HG03135 (cell line): Measurements from ENCODE around the gene IQSEC1.
"Not testable (repeated sequence)": the region's sequence is repeated elsewhere in the genome, so short reads cannot be mapped to it uniquely, and the experiment has no call there.

Experiments used
- ATAC-seq: cut with Tn5 transposase; IDR thresholded peaks from one replicate; pipeline ENCODE4 v1.9.1; 2021; ENCODE audit warnings: mild to moderate bottlenecking, moderate library complexity; ENCODE audit not compliant: unreplicated experiment

The IQSEC1 gene

DNA sequence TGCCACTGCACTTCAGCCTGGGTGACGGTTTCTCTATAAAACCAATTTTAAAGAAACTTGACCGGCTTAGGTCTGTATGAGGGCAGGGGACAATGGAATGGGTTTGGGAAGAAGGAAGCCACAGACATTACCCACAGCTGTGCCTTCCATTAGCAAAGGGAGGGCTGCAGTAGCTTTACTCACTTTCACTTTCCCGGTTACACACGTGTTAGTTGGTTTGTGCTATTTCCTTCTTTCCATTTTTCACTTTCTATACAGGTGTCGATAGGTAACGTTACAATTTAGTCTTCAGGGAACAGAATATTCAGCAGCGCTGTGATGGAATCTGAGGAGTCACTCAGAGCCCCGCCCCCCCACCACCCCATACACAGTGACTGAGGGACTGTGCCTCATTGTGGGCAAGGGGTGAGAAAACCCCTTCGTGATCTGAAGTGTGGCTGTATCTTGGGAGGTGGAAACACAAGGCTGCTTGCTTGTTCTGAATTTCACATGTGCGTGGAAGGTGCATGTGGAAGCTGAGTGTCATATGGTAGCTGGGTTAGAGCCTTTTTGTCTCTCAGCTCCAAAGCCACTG is 187.0 kb downstream of the IQSEC1 start:
- ATAC-seq = no peak

DNA sequence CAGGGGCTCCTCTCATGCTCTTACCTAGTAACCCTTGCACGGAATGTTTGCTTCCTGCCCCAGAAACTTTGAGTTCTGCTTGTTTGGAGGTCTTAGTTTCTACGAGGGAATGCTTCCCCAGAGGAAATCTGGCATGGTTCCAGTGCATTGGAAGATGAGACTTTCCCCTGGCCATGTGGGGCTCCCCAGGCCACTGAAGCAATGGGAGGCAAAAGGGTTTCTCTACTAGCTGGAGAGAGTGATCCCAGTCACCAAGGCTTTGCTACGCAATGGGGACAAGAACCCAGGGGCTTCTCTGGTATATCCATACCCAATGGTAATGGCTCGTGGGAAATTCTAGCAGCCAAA is 187.7 kb downstream of the IQSEC1 start:
- no peak for ATAC-seq

DNA sequence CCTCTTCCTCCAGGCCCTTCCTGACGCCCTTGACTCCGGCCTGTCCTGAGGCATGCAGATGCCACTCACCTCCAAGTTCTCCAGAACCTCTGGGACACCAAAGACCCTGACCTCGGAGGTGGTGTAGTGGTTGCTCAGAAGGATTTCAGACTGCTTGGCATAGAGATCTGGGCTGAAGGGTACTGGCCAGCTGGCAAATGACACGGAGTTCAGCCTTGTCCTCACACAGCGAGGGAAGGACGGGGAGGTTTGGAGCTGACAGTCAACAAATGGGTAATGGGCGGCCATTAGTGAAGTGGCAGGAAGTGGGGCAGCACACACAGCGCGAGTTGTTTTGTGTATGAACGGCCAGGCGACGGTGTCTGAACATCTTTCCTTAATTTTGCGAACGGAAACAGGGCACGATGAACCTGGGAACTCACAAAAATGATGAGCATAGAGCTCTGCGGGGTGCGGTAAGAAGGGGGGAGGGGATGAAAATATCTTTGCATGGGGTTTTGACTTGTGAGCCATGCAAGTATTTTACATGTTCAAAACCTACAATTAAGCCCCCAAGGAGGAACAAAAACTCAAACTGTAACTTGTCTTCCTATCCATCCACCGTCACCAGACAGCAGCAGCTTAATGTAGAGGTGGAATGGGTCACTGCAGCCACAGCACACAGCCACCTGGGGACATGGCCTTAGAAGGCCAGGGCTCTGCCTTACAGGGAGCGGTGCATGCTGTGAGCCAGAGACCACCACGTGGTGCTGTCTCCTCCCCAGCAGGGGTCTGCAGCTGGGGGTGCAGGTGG is 188.2 kb downstream of the IQSEC1 start:
- ATAC-seq = no peak

DNA sequence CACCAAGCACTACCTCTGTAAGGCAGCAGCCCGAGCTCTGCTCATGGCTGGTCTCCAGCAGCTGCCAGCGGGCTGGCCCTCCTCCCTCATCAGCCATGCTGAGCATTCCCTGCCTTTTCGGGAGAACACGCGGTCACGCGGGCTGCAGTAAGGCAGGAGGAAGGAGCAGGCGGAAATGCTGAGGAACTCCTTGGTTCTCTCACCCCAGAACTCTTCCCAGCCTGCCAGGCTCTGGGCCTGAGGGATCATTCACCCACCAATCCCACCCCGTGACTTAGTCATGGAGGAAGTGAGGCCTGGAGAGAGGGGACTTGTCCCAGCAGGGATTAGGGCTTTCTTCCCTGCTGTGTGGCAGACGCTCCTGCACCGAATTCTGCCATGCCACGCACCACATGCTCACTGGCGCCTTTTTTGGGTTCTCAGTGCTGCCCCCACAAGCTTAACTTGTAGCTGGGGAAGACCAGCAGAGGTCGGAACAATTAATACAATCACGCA is 189.0 kb downstream of the IQSEC1 start:
- ATAC-seq = no peak

DNA sequence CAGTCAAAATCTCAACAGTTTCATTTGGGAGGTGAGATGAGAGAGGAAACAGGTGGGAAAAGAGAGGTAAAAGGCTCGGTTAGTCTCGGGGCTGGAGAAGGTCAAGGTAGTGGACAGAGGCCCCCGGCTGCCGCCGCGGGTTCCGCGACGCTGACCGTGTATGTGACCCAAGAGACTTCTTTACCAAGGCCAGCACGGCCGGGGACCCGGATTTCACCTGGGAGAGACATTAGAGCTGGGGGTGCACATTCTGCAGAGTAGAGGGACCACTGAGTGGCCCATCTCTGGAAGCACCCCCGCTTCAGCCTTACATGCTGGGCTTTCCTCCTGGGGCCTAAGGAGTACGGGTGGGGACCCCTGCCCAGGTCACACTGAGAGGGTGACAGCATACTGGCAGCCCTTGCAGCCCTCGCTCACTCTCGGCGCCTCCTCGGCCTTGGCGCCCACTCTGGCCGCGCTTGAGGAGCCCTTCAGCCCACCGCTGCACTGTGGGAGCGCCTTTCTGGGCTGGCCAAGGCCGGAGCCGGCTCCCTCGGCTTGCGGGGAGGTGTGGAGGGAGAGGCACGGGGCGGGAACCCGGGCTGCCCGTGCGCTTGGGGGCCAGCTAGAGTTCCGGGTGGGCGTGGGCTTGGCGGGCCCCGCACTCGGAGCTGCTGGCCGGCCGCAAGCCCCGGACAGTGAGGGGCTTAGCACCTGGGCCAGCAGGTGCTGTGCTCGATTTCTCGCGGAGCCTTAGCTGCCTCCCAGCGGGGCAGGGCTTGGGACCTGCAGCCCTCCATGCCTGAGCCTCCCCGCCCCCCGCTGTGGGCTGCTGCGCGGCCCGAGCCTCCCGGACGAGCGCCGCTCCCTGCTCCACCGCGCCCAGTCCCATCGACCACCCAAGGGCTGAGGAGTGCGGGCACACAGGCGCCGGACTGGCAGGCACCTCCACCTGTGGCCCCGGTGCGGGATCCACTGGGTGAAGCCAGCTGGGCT is 190.6 kb downstream of the IQSEC1 start:
- ATAC-seq = no peak

DNA sequence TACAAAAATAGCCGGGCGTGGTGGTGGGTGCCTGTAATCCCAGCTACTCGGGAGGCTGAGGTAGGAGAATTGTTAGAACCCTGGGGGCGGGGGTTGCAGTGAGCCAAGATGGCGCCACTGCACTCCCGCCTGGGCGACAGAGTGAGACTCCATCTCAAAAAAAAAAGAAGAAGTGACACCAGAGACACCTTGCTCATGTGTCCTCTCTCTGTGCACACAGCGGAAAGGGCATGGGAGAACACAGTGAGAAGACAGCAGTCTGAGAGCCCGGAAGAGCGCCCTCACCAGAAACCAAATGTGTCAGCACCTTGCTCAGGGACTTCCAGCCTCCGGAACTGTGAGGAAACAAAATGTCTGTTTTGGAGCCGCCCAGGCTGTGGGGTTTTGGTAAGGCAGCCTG is 191.4 kb downstream of the IQSEC1 start:
- ATAC-seq = peak; percentile 48

DNA sequence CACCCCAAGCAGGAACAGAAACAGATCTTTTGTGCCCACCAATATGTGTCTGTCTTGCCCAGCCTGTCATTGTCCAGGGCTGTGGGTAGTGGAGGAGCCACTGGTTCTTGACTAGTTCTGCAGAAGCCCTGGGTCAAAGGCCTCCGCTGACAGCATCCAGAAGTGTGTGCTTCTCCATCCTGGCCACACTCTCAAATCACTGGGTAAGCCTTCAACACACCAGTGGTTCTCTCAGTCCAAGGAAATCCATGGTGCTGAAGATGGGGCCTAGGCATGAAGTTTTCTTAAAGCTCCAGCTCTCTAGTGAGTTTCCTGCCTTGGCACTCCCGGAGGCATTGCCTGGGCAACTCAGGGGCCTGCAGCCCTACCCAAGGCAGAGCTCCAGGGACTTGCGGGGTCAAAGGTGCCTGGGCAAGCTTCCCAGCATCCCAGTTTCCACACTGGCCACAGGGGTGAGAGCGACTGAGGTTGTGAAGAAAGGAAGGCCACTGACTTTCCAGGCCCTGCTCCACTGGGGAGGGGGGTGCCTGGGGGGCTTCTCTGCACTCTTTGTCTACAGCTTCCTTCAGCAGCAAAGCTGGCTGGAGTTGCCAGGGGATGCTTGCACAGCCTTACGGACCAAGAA is 193.9 kb downstream of the IQSEC1 start:
- ATAC-seq = no peak

DNA sequence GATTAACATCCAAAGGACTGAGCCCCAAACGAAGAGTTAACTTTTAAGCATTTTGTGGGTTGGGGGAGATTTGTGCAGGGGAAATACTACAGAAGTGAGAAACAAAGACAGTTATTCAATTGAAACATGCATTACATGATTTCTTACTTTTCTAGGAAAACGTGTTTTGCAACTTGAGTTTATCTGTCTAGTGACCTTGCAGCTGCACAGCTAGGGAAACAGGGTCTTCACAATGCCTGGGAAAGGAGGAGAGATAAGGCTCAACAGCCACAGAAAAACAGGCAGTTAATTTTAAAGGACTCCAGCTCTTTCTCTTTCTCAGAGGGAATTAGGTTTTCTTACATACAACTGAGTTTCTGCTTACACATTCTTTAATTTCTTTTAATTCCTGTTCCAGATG is 194.5 kb downstream of the IQSEC1 start:
- ATAC-seq = not testable (repeated sequence)

DNA sequence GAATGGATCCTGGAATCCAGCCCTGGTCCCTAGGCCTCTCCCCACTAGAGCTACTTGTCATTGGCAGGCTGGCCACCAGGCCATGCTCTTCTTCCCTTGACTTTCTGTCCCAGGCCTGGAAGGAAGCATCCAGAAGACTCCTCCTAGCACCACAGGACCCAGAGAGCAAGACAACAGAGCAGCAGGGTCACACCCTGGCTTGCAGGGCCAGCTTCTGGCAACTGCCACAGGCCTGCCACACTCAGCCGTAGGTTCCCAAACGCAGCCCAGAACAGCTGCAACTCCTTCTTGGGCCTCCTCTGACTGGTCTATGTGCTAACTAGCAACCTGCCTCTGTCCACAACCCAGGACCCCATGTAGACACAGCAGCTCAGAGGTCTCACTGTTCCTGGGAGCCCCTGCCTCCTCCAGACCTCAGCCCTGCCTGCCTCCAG is 195.1 kb downstream of the IQSEC1 start:
- no peak for ATAC-seq

DNA sequence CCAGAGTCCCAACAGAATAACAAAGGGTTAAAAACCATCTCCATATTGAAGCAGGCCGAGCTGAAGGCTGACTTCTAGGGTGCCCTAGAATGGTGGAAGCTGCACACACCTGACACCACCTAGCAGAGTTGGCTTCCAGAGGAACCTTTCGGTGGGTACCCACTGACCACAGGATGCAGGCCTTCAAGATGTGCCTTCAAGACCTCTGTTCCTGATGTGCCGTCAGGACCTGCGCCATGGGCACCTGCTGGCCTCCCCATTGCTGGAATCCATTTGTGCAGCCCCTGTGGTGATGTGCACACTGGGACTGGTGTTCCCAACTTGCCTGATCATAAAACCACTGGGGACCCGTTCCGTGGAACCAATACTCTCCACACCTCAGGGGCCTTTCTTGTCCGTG is 196.2 kb downstream of the IQSEC1 start:
- no peak for ATAC-seq

DNA sequence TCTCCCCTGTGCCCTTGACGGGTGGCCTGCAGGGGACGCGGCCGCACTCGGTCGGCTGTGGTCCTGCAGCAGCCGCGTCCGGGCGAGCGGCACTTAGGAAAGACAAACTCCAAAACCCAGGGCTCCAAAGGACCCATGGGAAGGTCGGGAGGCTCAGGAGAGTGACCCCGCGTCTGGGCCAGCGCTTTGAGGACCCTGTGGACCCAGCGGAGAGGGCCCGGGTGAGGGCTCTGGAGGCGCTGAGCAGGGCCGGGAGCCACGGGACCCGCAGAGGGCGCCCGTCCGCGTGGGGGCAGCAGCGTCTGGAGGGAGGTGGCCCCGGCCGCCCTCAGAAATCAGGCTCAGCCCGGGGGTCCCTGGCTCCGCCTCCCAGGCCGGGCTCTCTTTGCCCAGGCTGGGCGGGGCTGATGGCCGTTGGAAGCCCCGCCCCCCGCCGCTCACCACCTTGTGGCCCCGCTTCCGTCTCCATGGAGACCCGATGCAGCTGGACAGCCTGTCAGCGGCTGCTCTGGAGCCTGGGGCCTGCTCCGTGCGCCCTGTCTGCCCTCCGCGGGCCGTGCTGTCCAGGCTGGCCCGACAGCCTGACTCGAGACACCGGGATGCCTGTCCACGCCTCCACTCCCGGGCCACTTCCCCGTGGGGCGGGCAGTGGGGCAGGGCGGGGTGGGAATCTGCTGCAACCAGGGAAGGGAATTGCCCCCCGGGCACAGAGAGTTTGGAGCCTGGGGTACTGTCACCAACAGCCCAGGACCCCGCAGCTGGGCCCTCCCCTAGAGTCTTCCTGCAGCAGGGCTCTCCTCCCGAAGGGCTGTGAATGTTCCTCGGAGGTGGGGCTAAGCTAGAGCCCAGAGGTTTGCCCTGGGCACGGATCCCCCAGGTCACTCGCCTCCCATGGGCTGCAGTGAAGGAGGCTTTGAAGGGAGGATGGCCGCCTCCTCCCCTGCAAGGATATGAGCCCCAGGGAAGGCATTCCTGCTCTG is 197.1 kb downstream of the IQSEC1 start:
- no peak for ATAC-seq

DNA sequence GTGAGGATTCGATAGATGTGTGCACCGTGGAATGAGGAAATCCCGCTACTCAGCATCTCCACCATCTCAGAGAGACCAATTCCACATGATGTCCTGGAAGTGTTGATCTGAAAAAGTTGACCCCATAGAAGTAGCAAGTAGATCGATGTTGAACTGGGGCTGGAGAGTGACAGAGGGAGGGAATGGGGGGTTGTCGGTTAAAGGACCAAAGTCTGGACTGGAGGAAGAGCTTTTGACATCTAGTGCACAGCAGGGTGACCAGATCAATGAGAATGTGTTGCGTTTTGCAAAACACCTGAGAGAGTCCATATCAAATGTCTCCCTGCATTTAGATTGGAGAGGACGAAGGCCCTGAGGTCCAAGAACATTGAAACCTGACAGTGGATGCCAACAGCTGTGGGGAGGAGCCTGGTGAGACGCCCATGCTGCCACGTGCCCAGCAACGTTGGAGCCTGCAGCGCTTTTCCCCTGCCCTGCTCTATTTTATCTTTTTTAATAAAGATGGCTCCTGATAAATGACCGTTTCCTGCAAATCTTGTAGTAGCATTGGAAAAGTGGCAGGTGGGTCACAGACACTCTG is 201.7 kb downstream of the IQSEC1 start:
- no peak for ATAC-seq

DNA sequence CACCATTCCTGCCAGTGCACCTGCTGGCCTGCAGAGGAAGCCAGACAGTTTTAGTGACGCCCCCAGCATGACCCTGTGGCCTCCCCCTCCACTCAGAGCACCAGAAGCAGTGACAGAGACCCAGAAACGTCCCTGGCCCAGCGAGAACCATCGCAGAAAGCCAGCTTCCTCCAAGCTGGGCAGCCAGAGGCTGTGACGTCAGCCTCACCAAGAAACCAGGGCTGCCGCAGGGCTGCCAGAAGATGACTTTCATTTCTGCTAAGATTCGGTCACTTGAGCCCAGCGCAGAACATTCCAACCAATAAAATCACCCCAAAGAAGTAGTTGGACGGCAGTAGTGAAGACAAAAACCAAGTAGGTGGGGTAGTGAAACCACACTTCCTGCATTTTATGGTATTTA is 202.3 kb downstream of the IQSEC1 start:
- no peak for ATAC-seq

DNA sequence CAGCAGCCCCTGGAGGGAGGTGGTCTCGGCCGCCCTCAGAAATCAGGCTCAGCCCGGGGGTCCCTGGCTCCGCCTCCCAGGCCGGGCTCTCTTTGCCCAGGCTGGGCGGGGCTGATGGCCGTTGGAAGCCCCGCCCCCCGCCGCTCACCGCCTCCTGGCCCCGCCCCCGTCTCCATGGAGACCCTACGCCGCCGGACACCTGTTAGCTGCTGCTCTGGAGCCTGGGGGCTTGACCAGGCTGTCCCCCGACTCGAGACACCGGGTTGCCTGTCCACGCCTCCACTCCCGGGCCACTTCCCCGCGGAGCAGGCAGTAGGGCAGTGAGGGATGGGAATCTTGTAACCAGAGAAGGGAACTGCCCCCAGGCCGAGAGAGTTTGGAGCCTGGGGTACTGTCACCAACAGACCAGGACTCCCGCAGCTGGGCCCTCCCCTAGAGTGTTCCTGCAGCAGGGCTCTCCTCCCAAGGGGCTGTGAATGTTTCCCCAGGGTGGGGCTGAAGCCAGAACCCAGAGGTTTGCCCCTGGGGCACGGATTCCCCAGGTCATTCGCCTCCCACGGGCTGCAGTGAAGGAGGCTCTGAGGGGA is 204.1 kb downstream of the IQSEC1 start:
- peak; percentile 57 for ATAC-seq

DNA sequence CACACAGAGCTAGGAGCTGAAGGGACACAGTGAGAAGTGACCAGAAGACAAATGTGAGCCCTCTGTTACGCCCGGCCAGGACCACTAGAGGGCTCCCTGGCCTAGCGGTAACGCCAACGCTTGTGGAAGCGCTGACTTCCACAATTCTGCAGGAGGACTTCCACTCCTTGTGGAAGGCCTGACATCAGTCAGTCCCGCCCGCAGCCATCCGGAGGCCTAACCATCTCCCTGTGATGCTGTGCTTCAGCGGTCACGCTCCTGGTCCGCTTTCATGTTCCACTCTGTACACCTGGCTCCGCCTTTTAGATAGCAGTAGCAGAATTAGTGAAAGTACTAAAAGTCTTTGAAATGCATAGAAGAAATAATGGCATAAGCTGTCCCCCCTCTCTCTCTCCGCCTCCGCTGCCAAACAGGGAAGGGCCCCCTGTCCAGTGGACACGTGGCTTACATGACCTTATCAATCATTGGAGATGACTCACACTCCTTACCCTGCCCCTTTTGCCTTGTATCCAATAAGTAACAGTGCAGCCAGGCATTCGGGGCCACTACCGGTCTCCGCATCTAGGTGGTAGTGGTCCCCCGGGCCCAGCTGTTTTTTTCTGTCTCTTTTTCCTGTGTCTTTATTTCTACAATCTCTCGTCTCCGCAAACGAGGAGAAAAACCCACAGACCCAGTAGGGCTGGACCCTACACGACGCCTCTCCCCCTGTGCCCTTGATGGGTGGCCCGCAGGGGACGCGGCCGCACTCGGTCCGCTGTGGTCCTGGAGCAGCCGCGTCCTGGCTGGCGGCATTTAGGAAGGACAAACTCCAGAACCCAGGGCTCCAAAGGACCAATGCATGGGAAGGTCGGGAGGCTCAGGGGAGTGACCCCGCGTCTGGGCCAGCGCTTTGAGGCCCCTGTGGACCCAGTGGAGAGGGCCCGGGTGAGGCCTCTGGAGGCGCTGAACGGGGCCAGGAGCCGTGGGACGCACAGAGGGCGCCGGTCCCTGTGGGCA is 204.9 kb downstream of the IQSEC1 start:
- peak; percentile 52 for ATAC-seq

DNA sequence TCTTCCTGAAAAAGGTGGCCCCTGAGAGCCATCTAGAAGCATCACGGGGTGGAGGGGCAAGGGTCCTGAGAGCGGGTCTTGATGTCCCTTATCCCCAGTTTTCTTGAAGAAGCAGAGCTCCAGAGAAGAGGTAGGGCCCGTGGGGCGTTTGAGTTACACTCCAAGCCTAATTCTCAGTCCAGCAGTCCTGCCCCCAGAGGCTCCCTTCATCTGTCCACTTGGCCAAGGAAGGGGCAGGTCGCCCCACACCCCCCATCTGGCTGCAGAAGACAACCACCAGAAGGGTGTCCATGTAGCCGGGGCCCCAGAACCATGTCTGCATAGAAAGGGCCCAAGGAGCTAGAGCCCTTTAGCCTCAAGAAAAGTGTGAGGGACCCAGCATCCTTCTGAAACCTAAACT is 206.4 kb downstream of the IQSEC1 start:
- ATAC-seq = no peak

DNA sequence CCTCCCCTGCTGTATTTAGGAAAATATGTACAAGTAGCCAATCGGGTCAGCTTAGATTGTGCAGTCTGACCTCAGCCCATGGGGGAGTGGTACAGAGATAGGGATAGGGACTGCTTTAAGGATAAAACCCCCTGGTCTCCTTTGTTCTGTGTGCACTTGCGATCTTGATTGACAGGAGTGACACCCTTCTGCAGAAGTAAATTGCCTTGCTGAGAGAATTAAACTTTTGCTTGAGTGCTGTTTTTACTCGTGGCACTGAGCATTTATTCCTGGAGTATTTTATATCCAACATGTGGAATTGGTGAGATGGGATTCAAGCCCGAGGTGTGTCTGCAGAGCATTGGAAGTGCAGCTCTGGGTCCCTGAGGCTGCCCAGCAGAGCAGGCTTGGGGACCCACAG is 208.0 kb downstream of the IQSEC1 start:
- ATAC-seq = no peak

DNA sequence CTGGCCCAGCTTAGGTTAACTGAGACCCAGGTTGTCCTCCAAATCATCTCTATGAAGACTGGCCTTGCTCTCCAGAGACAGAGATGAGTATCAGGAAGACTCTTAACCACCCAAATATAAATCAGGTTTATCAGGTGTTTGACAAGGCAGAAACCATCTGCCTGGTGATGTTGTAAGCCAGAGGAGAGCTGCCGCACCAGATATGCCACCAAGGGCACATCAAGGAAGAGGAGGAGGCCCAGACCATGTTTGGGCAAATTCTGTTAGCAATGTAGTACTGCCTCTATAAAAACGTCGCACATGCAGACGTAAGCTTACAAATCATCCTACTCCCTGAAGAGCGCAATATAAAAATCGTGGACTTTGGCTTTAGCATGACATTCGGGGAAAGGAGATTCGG is 210.8 kb downstream of the IQSEC1 start:
- no peak for ATAC-seq
